ENCODE measurements around the gene IRF9.

IRF9 gene

DNA sequence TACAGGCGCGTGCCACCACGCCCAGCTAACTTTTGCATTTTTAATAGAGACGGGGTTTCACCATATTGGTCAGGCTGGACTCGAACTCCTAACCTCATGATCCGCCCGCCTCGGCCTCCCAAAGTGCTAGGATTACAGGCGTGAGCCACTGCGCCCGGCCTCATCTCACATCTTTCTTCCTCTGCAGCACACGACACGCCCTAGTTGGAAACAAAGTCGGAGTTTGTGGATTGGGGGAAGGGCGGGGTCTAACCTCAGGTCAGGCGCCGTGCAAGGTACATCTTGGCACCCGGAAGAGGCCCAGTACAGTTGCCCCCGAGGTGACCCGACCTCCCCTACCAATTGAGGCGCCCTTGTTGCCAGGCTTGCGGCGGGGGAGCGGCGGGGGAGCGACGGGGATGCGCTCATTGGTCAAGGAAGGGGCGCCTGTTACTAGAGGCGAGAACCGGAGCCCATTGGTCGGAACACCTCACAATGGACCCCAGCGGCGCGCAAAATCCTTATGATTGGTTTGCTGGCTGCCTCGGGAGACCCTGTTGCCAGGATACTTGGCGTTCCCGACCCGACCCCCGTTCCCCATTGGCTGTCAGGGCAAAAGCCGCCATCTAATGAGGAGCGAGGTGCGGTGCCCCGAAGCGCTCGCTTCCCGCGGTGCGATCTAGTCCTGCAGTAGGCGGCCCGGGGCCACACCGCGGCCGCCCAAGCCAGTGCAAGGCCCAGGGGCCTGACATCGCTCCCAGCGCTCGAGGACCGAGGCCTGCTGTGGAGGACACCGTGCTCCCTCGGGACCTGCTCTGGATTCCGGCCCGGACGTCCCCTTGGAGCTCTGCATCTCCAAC, 10.6 kb downstream of the IRF9 start, which contains the start of gene REC8 (continued):
- 0 out of 2 replicates have a peak, but pooled peaks have one; percentile 55 for TF ChIP-seq SNAI2 (CRISPR knock-in tag; IDR thresholded peaks at IDR 0.05)
- no peak for TF ChIP-seq TCF4 (CRISPR knock-in tag; IDR thresholded peaks at IDR 0.05; ENCODE audit: borderline replicate concordance)

DNA sequence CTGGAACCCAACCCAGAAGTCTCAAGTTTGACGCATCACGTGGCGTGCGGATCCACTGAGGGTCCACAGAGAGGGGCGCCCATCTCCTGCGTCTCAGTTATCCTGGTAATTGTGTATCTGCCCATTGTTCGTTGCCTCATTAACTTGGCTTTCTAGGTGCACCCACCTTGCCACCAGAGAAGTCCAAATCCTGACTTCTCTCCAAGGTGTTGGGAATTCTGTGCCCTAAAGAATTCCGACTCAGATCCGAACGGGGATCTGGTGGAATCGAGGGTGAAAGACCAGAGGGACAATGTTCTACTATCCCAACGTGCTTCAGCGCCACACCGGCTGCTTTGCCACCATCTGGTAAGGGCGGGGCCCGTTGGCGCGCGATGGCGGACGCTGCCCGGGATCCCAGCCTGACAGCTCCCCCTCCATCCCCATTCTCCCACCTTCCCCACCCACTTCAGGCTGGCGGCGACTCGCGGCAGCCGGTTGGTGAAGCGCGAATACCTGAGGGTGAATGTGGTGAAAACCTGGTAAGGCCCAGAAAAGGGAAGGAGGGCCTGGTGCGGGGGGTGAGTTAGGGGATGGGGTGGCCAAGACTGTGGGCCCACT, 11.3 kb downstream of the IRF9 start:
- TF ChIP-seq ZNF8 (CRISPR knock-in tag; IDR thresholded peaks at IDR 0.05) (no peak), PPARA (CRISPR knock-in tag; IDR thresholded peaks at IDR 0.05; ENCODE audit: borderline replicate concordance) (no peak), RARB (CRISPR knock-in tag; IDR thresholded peaks at IDR 0.05) (no peak), TCF4 (CRISPR knock-in tag; IDR thresholded peaks at IDR 0.05; ENCODE audit: borderline replicate concordance) (no peak), ZNF565 (CRISPR knock-in tag; conservative IDR thresholded peaks at IDR 0.05; ENCODE audit: low read depth) (no peak), ZFP3 (CRISPR knock-in tag; IDR thresholded peaks at IDR 0.05) (no peak), SNAI2 (CRISPR knock-in tag; IDR thresholded peaks at IDR 0.05) (no peak), ESRRG (CRISPR knock-in tag; IDR thresholded peaks at IDR 0.05) (no peak), TOX (CRISPR knock-in tag; IDR thresholded peaks at IDR 0.05; ENCODE audit: borderline replicate concordance) (no peak), ZNF70 (CRISPR knock-in tag; IDR thresholded peaks at IDR 0.05) (no peak), BACH2 (CRISPR knock-in tag; IDR thresholded peaks at IDR 0.05; ENCODE audit: borderline replicate concordance) (no peak), OSR1 (CRISPR knock-in tag; IDR thresholded peaks at IDR 0.05) (no peak)
- TF ChIP-seq, protein P1, sequence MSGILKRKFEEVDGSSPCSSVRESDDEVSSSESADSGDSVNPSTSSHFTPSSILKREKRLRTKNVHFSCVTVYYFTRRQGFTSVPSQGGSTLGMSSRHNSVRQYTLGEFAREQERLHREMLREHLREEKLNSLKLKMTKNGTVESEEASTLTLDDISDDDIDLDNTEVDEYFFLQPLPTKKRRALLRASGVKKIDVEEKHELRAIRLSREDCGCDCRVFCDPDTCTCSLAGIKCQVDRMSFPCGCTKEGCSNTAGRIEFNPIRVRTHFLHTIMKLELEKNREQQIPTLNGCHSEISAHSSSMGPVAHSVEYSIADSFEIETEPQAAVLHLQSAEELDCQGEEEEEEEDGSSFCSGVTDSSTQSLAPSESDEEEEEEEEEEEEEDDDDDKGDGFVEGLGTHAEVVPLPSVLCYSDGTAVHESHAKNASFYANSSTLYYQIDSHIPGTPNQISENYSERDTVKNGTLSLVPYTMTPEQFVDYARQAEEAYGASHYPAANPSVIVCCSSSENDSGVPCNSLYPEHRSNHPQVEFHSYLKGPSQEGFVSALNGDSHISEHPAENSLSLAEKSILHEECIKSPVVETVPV (CRISPR knock-in tag; IDR thresholded peaks at IDR 0.05), result no peak
- ATAC-seq, result no peak; the same call in none of the 3 replicates

DNA sequence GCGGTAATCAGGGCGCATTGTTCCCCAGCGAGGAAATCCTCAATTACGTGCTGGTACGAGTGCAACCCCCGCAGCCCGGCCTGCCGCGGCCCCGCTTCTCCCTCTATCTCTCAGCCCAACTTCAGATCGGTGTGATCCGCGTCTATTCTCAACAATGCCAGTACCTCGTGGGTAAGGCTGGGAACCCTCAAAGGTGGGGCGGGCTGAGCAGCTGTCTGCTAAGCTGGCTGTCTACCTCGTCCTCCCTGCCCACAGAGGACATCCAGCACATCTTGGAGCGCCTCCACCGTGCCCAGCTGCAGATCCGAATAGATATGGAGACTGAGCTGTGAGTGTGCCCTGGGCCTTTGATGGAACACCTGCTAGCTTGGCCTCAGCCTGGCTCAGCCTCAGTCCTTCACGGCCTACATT, 11.8 kb downstream of the IRF9 start:
- no peak for TF ChIP-seq PPARA (CRISPR knock-in tag; IDR thresholded peaks at IDR 0.05; ENCODE audit: borderline replicate concordance)
- ATAC-seq, result no peak

GRCh38 chr14:24176599-24176998, 15.5 kb downstream of the IRF9 start:
- TF ChIP-seq, protein P1 (CRISPR knock-in tag; IDR thresholded peaks at IDR 0.05), result no peak
- TF ChIP-seq, protein P2, sequence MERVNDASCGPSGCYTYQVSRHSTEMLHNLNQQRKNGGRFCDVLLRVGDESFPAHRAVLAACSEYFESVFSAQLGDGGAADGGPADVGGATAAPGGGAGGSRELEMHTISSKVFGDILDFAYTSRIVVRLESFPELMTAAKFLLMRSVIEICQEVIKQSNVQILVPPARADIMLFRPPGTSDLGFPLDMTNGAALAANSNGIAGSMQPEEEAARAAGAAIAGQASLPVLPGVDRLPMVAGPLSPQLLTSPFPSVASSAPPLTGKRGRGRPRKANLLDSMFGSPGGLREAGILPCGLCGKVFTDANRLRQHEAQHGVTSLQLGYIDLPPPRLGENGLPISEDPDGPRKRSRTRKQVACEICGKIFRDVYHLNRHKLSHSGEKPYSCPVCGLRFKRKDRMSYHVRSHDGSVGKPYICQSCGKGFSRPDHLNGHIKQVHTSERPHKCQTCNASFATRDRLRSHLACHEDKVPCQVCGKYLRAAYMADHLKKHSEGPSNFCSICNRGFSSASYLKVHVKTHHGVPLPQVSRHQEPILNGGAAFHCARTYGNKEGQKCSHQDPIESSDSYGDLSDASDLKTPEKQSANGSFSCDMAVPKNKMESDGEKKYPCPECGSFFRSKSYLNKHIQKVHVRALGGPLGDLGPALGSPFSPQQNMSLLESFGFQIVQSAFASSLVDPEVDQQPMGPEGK (CRISPR knock-in tag; IDR thresholded peaks at IDR 0.05; ENCODE audit: borderline replicate concordance), result no peak
- TF ChIP-seq ZC3H10 (CRISPR knock-in tag; IDR thresholded peaks at IDR 0.05) (no peak), ZFP3 (CRISPR knock-in tag; IDR thresholded peaks at IDR 0.05) (no peak), ARNTL (CRISPR knock-in tag; IDR thresholded peaks at IDR 0.05; ENCODE audit: borderline replicate concordance, low read depth) (no peak), BACH2 (CRISPR knock-in tag; IDR thresholded peaks at IDR 0.05; ENCODE audit: borderline replicate concordance) (no peak), TCF4 (CRISPR knock-in tag; IDR thresholded peaks at IDR 0.05; ENCODE audit: borderline replicate concordance) (no peak), TOX (CRISPR knock-in tag; IDR thresholded peaks at IDR 0.05; ENCODE audit: borderline replicate concordance) (no peak), ESRRG (CRISPR knock-in tag; IDR thresholded peaks at IDR 0.05) (no peak), ZFP30 (CRISPR knock-in tag; IDR thresholded peaks at IDR 0.05) (no peak), PPARA (CRISPR knock-in tag; IDR thresholded peaks at IDR 0.05; ENCODE audit: borderline replicate concordance) (no peak), ZNF8 (CRISPR knock-in tag; IDR thresholded peaks at IDR 0.05) (no peak), ISL1 (CRISPR knock-in tag; IDR thresholded peaks at IDR 0.05) (no peak)
- TF ChIP-seq, protein P3, sequence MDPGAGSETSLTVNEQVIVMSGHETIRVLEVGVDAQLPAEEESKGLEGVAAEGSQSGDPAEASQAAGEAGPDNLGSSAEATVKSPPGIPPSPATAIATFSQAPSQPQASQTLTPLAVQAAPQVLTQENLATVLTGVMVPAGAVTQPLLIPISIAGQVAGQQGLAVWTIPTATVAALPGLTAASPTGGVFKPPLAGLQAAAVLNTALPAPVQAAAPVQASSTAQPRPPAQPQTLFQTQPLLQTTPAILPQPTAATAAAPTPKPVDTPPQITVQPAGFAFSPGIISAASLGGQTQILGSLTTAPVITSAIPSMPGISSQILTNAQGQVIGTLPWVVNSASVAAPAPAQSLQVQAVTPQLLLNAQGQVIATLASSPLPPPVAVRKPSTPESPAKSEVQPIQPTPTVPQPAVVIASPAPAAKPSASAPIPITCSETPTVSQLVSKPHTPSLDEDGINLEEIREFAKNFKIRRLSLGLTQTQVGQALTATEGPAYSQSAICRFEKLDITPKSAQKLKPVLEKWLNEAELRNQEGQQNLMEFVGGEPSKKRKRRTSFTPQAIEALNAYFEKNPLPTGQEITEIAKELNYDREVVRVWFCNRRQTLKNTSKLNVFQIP (CRISPR knock-in tag; IDR thresholded peaks at IDR 0.05; ENCODE audit: borderline replicate concordance, low read depth), result no peak
- no peak for ATAC-seq
